ENCODE data around the gene CMTR2. TPM values are rescaled to one million over a fixed set of nuclear protein-coding genes. Genes with fewer than 3 reads are reported as not detected.

The CMTR2 gene
- polyA plus RNA-seq, 1 experiment = 32.7 TPM

DNA sequence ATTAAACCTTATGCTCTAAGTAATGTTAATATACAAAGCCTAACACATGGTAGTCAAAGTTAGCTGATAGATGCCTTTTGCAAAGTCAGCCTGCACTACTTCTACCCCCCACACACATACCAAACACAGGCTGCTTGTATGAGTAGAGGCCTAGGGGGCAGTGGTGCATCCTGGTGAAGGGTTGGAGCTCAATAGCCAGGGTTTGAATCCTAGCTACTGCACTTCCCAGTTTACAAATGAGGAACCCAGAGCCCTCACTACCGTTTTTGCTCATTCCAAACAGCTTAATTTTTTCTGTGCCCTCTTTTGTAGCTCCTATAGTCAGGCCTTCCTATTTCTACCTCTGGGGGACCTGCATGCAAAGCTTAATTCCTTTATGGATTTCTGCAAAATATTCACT is 39.8 kb downstream of the CMTR2 start:
- H3K9me3 ChIP-seq (ENCODE audit: control insufficient read depth, insufficient read depth, low read length) = no peaks in the 10 kb centered on the region
- H3K4me3 ChIP-seq (ENCODE audit: low read depth, low read length) = no peak overlapping the region
- no peaks in the 10 kb centered on the region for H3K27me3 ChIP-seq (ENCODE audit: control insufficient read depth, insufficient read depth, low read length)
- DNase-seq (ENCODE audit: low read depth, low spot score) = no peak
- TF ChIP-seq, protein P1, sequence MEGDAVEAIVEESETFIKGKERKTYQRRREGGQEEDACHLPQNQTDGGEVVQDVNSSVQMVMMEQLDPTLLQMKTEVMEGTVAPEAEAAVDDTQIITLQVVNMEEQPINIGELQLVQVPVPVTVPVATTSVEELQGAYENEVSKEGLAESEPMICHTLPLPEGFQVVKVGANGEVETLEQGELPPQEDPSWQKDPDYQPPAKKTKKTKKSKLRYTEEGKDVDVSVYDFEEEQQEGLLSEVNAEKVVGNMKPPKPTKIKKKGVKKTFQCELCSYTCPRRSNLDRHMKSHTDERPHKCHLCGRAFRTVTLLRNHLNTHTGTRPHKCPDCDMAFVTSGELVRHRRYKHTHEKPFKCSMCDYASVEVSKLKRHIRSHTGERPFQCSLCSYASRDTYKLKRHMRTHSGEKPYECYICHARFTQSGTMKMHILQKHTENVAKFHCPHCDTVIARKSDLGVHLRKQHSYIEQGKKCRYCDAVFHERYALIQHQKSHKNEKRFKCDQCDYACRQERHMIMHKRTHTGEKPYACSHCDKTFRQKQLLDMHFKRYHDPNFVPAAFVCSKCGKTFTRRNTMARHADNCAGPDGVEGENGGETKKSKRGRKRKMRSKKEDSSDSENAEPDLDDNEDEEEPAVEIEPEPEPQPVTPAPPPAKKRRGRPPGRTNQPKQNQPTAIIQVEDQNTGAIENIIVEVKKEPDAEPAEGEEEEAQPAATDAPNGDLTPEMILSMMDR (IDR thresholded peaks at IDR 0.05; ENCODE audit: low read depth, low read length) = no peak
- ChIA-PET CTCF (interaction anchor here (0.6 to 1.8 kb wide), 3 partner anchors 9 to 63 kb away, joined by 3 to 9 read pairs (median 3); no protein-coding TSS in a partner anchor), POLR2A (no interaction called here)
- H3K27ac ChIP-seq (ENCODE audit: low read depth, low read length) = no peak overlapping the region

GRCh38 chr16:71247478-71247877 is 41.7 kb downstream of the CMTR2 start:
- H3K4me3 ChIP-seq (ENCODE audit: low read depth, low read length) = no peak overlapping the region
- no peaks in the 10 kb centered on the region for H3K9me3 ChIP-seq (ENCODE audit: control insufficient read depth, insufficient read depth, low read length)
- DNase-seq (ENCODE audit: low read depth, low spot score) = no peak
- TF ChIP-seq, protein P1 (IDR thresholded peaks at IDR 0.05; ENCODE audit: low read depth, low read length) = no peak
- ChIA-PET CTCF (no interaction called here), POLR2A (no interaction called here)
- H3K27ac ChIP-seq (ENCODE audit: low read depth, low read length) = no peak overlapping the region
- no peaks in the 10 kb centered on the region for H3K27me3 ChIP-seq (ENCODE audit: control insufficient read depth, insufficient read depth, low read length)

GRCh38 chr16:71246309-71246708 is 42.9 kb downstream of the CMTR2 start:
- H3K27me3 ChIP-seq (ENCODE audit: control insufficient read depth, insufficient read depth, low read length) = no peaks in the 10 kb centered on the region
- H3K9me3 ChIP-seq (ENCODE audit: control insufficient read depth, insufficient read depth, low read length) = no peaks in the 10 kb centered on the region
- no peak for DNase-seq (ENCODE audit: low read depth, low spot score)
- ChIA-PET POLR2A (no interaction called here), CTCF (no interaction called here)
- no peak overlapping the region for H3K4me3 ChIP-seq (ENCODE audit: low read depth, low read length)
- TF ChIP-seq, protein P1 (IDR thresholded peaks at IDR 0.05; ENCODE audit: low read depth, low read length) = no peak
- no peak overlapping the region for H3K27ac ChIP-seq (ENCODE audit: low read depth, low read length)

- H3K27ac ChIP-seq (ENCODE audit: low read depth, low read length) = no peak overlapping the region
- H3K9me3 ChIP-seq (ENCODE audit: control insufficient read depth, insufficient read depth, low read length) = no peaks in the 10 kb centered on the region
- ChIA-PET POLR2A (no interaction called here), CTCF (no interaction called here)
- no peaks in the 10 kb centered on the region for H3K27me3 ChIP-seq (ENCODE audit: control insufficient read depth, insufficient read depth, low read length)
- TF ChIP-seq, protein P1 (IDR thresholded peaks at IDR 0.05; ENCODE audit: low read depth, low read length) = no peak
- H3K4me3 ChIP-seq (ENCODE audit: low read depth, low read length) = no peak overlapping the region
- DNase-seq (ENCODE audit: low read depth, low spot score) = no peak
These were observed 44.7 kb downstream of the CMTR2 start for GRCh38 chr16:71244521-71244920.

- no peak overlapping the region for H3K27ac ChIP-seq (ENCODE audit: low read depth, low read length)
- H3K27me3 ChIP-seq (ENCODE audit: control insufficient read depth, insufficient read depth, low read length) = no peaks in the 10 kb centered on the region
- no peak for DNase-seq (ENCODE audit: low read depth, low spot score)
- CTCF ChIA-PET = no interaction called here
- no peak overlapping the region for H3K4me3 ChIP-seq (ENCODE audit: low read depth, low read length)
- no peaks in the 10 kb centered on the region for H3K9me3 ChIP-seq (ENCODE audit: control insufficient read depth, insufficient read depth, low read length)
- POLR2A ChIA-PET = no interaction called here
- TF ChIP-seq, protein P1 (IDR thresholded peaks at IDR 0.05; ENCODE audit: low read depth, low read length) = no peak
These were observed 46.6 kb downstream of the CMTR2 start for GRCh38 chr16:71242601-71243000.

All from AG04450 (cell line).